ENCODE data around the gene LUC7L3.

GRCh38 chr17:50785126-50785525, 65.7 kb downstream of the LUC7L3 start:
- TF ChIP-seq CTCF (IDR thresholded peaks at IDR 0.05; ENCODE audit: insufficient read depth, low read length, poor library complexity, severe bottlenecking): no peak
- TF ChIP-seq EZH2phosphoT487 (conservative IDR thresholded peaks at IDR 0.05; ENCODE audit: low read length): no peak

Data from SU-DHL-6 (cell line).